Psoas muscle (tissue), 8 donors: Measurements from ENCODE around the gene FOXK2. TPM values are rescaled to one million over a fixed set of nuclear protein-coding genes. Genes with fewer than 3 reads are reported as not detected.

Experiments
- ATAC-seq, 4 donors: fragments of 200-7000 bp; cut with Tn5 transposase; one replicate each; pipeline ENCODE4 v1.9.1; 2020; ENCODE audit warnings: moderate library complexity in 3 of 4, mild to moderate bottlenecking in 2 of 4
- DNase-seq, 2 donors: peaks; one replicate each; pipeline ENCODE4 v3.0.0-alpha.2; 2020
- H3K27ac ChIP-seq: fragments of 200-600 bp; one replicate; pipeline ENCODE4 v1.8.0; 2022
- H3K27me3 ChIP-seq, 3 donors: fragments of 200-600 bp in 1 of 3; one replicate each; pipeline versions ENCODE4 v1.6.1 to v1.8.0; 2013 to 2022; ENCODE audit warnings: low read length in 2 of 3, mild to moderate bottlenecking in 2 of 3, moderate library complexity in 1 of 3; ENCODE audit not compliant: insufficient read depth in 3 of 3
- H3K36me3 ChIP-seq, 2 donors: fragments of 200-600 bp in 1 of 2; one replicate each; pipeline versions ENCODE4 v1.6.1 to v1.8.0; 2013 to 2022; ENCODE audit warnings: low read depth in 1 of 2, mild to moderate bottlenecking in 1 of 2, moderate library complexity in 1 of 2; ENCODE audit not compliant: insufficient read depth in 1 of 2
- H3K4me1 ChIP-seq: fragments of 200-600 bp; one replicate; pipeline ENCODE4 v1.8.0; 2022
- H3K4me3 ChIP-seq: fragments of 200-600 bp; one replicate; pipeline ENCODE4 v1.8.0; 2022; ENCODE audit warnings: mild to moderate bottlenecking
- H3K9me3 ChIP-seq: fragments of 200-600 bp; one replicate; pipeline ENCODE4 v1.8.0; 2022
- CTCF ChIP-seq: fragments of 200-600 bp; IDR thresholded peaks from one replicate; pipeline ENCODE4 v1.8.0; 2022; ENCODE audit warnings: antibody characterized with exemption
- WGBS, 3 donors: extraction: QIAGEN DNeasy Blood & Tissue Kit; methylation state at CpG; one replicate each; pipeline versions ENCODE4 v1.1.6 to v1.1.7; 2013; 5-methylcytosine and 5-hydroxymethylcytosine counted together
- intact Hi-C, 2 donors: fragments of 100-400 bp; cut with DNase I; formaldehyde crosslinking; loops; one replicate each; pipeline versions ENCODE4 v1.11.0 to v1.14.2; 2022
- polyA plus RNA-seq, 3 donors: library from polyadenylated mRNA; stranded (reverse); fragments of 200-250 nt; gene quantifications; one replicate each; pipeline ENCODE4 v1.2.3, GENCODE V29; 2013
- total RNA-seq, 4 donors: library from RNA; stranded (reverse); fragmentation: NEBNext Ultra II Directional in 2 of 4; extraction: Animal tissue kit (Norgen Biotek cat#: 25700) in 2 of 4; gene quantifications; one replicate each; pipeline versions ENCODE4 v1.2.1 to v1.2.4, GENCODE V29; 2021 to 2023
- donor health status: healthy with polysubstance abuse.
- donor health status: DM: no; HTN: no; CAD: no; lungs with moderate emphysema.
- donor health status: Bipolar disorder and iron deficiency.
- donor health status: healthy.
- donor health status: DM: yes; HTN: yes; CAD: no.
- donor health status: DM: no; HTN: no; CAD: no.
- donor health status: DM: no; HTN: no; CAD: no.
- donor health status: DM: yes; HTN: yes; CAD: no.

FOXK2 gene
- total and polyA plus RNA-seq, 7 donors = 38.9 to 96.4 (median 63.8) TPM

GRCh38 chr17:82517230-82517865 lies 2.2 kb upstream of the FOXK2 start:
- ATAC-seq (no peak), DNase-seq (no peak)
- H3K36me3 ChIP-seq = no peaks in the 10 kb centered on the region
- TF ChIP-seq CTCF = no peak
- intact Hi-C loops = no loop called here
- peaks cover 15% of the 10 kb centered on the region for H3K4me1 ChIP-seq
- no peak overlapping the region for H3K4me3 ChIP-seq
- H3K27ac ChIP-seq = peak overlapping the region; percentile 4
- 74 to 81% (median 77%) methylated on average over 10 of the region's 10 CpGs for WGBS, 3 donors
- H3K9me3 ChIP-seq = no peaks in the 10 kb centered on the region
- H3K27me3 ChIP-seq = no peaks in the 10 kb centered on the region

DNA sequence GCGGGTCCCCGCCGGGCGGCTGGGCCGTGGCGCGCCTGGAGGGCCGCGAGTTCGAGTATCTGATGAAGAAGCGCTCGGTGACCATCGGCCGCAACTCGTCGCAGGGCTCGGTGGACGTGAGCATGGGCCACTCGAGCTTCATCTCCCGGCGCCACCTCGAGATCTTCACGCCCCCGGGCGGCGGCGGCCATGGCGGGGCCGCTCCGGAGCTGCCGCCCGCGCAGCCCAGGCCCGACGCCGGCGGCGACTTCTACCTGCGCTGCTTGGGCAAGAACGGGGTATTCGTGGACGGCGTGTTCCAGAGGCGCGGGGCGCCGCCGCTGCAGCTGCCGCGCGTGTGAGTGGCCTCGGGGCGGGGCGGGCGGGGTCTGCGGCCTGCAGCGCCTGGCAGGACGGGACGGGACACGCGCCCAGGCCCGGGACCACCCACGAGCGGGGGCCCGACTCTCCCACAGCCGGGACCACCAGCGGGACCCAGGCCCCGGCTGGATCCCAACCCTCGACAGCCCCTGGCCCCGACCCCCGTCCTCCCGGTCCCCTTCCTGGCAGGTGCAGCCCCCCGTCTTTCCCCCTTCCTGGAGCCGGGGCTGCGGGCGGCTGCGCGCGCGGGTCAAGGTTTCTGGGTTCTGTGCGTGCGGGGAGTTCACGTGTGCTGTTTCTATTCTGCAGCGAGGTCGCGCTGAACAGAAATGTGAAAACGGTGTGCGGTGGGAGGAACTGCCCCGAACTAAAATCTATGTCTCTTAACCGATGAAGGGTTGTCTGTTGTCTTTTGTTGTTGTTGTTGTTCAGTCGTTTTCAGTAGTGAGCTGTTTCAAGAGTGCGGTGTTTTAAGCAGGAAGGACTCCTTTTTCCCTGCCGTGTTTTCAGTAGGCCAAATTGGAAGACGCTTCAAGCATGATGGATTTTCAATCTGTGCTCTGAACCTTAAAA lies 705 bp downstream of the FOXK2 start:
- TF ChIP-seq CTCF = no peak
- ATAC-seq = peak in 3 of 4 donors; percentile 13 to 23 (median 19)
- H3K4me1 ChIP-seq = peaks cover 29% of the 10 kb centered on the region
- intact Hi-C loops = no loop called here
- H3K27ac ChIP-seq = peak overlapping the region; percentile 88
- no peaks in the 10 kb centered on the region for H3K36me3 ChIP-seq
- 0 to 1% (median 0%) methylated on average over 48 to 93 of the region's 94 CpGs for WGBS, 3 donors
- peak; percentile 41 to 68 for DNase-seq
- H3K4me3 ChIP-seq = peak overlapping the region; percentile 88
- H3K9me3 ChIP-seq = no peaks in the 10 kb centered on the region
- H3K27me3 ChIP-seq = no peaks in the 10 kb centered on the region

DNA sequence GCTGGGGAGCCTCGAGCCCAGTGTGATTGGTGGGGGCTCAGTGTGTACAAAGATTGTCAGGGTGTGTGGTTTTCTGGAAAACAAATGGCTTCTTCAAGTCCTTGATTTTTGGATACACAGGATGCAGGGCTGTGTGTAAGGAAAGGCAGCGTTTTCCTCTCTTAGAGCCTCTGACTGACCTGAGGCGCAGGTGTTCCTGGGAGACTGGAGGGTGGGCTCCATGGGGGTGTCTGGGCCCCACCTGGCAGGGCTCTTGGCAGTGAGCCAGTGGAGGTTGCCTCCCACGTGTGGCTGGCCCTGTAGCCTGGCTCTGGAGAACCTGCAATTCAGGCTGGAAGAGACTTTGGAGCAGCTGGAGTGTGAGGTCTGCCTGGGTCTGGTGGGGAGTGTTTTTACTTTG lies 5.0 kb downstream of the FOXK2 start:
- Histone ChIP-seq H3K27me3 (no peaks in the 10 kb centered on the region), H3K4me3 (peak overlapping the region; percentile 5), H3K9me3 (no peaks in the 10 kb centered on the region), H3K36me3 (no peaks in the 10 kb centered on the region), H3K27ac (no peak overlapping the region), H3K4me1 (peaks cover 71% of the 10 kb centered on the region)
- ATAC-seq (no peak), DNase-seq (no peak)
- intact Hi-C loops = no loop called here
- 38 to 46% (median 45%) methylated on average over 4 of the region's 4 CpGs for WGBS, 3 donors
- TF ChIP-seq CTCF = no peak

DNA sequence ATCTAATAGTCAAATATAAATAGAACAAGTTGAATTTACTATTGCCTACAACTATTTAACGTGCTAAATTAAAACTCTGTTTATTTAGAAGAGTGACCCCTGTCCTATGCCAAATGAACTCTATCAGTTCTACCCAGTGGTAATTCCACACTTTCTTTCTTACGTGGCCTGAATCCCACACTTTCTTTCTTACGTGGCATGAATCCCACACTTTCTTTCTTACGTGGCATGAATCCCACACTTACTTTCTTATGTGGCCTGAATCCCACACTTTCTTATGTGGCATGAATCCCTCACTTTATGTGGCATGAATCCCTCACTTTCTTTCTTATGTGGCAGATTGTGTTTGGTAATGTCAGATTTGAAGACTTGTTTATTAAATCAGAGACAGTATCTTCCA lies 6.2 kb downstream of the FOXK2 start:
- H3K9me3 ChIP-seq = no peaks in the 10 kb centered on the region
- no peak for DNase-seq
- WGBS, 3 donors = 21 to 50% (median 25%) methylated on average over 4 of the region's 4 CpGs
- H3K27me3 ChIP-seq = no peaks in the 10 kb centered on the region
- intact Hi-C loops = no loop called here
- no peaks in the 10 kb centered on the region for H3K36me3 ChIP-seq
- no peak for TF ChIP-seq CTCF
- peak overlapping the region; percentile 77 for H3K27ac ChIP-seq
- ATAC-seq = no peak
- H3K4me1 ChIP-seq = peaks cover 82% of the 10 kb centered on the region
- H3K4me3 ChIP-seq = no peak overlapping the region
